Small intestine (tissue), 7 donors: ENCODE results near the gene IL22RA2. TPM values are rescaled to one million over a fixed set of nuclear protein-coding genes. Genes with fewer than 3 reads are reported as not detected.

Experiments
- DNase-seq, 2 donors: peaks; one replicate each; pipeline versions ENCODE4 v3.0.0 to v3.0.0-alpha.2; 2013
- FAIRE-seq: peaks from 2 replicates; lab custom pipeline; 2012; peaks lifted over from hg19 to GRCh38; lab: Jason Lieb, UNC
- H3K27ac ChIP-seq, 3 donors: one replicate each; pipeline ENCODE4 v1.5.1; 2013; ENCODE audit warnings: low read length in 2 of 3, mild to moderate bottlenecking in 2 of 3, control low read depth in 1 of 3, inconsistent platforms in 1 of 3, low read depth in 1 of 3, moderate library complexity in 1 of 3
- H3K27me3 ChIP-seq, 3 donors: one replicate each; pipeline ENCODE4 v1.6.1; 2013; ENCODE audit warnings: low read length in 3 of 3, inconsistent platforms in 1 of 3; ENCODE audit not compliant: control insufficient read depth in 3 of 3, insufficient read depth in 3 of 3
- H3K36me3 ChIP-seq, 3 donors: one replicate each; pipeline ENCODE4 v1.6.1; 2013; ENCODE audit warnings: low read length in 3 of 3, inconsistent platforms in 1 of 3, low read depth in 1 of 3, mild to moderate bottlenecking in 1 of 3, moderate library complexity in 1 of 3; ENCODE audit not compliant: control insufficient read depth in 3 of 3, insufficient read depth in 2 of 3
- H3K4me1 ChIP-seq, 3 donors: one replicate each; pipeline ENCODE4 v1.6.1; 2013; ENCODE audit warnings: low read length in 2 of 3, inconsistent platforms in 1 of 3, low read depth in 1 of 3, mild to moderate bottlenecking in 1 of 3, moderate library complexity in 1 of 3; ENCODE audit not compliant: control insufficient read depth in 3 of 3, insufficient read depth in 2 of 3
- H3K4me3 ChIP-seq, 3 donors: one replicate each; pipeline ENCODE4 v1.5.1; 2013; ENCODE audit warnings: low read length in 3 of 3, control low read depth in 1 of 3, inconsistent platforms in 1 of 3, low read depth in 1 of 3, mild to moderate bottlenecking in 1 of 3, moderate library complexity in 1 of 3
- H3K9me3 ChIP-seq, 2 donors: one replicate each; pipeline ENCODE4 v1.6.1; 2013; ENCODE audit warnings: low read depth in 1 of 2, low read length in 1 of 2; ENCODE audit not compliant: control insufficient read depth in 2 of 2, insufficient read depth in 1 of 2
- WGBS, 3 donors: extraction: QIAGEN DNeasy Blood & Tissue Kit; methylation state at CpG; one replicate each; pipeline ENCODE4 v1.1.7; 2013; 5-methylcytosine and 5-hydroxymethylcytosine counted together
- polyA plus RNA-seq, 4 donors: library from polyadenylated mRNA; stranded (reverse) in 3 of 4; unstranded in 1 of 4; fragments of 200-250 nt in 3 of 4; fragments of 120-200 nt in 1 of 4; gene quantifications; one replicate each; pipeline versions ENCODE4 v1.2.1 to v1.2.3, GENCODE V29; 2013
- donor health status: healthy with polysubstance abuse.
- donor health status: control.
- donor health status: control.
- donor health status: Bipolar disorder and iron deficiency.
- donor health status: healthy.

Gene IL22RA2
- polyA plus RNA-seq, 4 donors: 0.01 to 0.41 TPM; not detected in 2

GRCh38 chr6:137191670-137192069, 18.2 kb upstream of the IL22RA2 start:
- no peak for FAIRE-seq
- Histone ChIP-seq H3K27ac (no peak overlapping the region), H3K4me3 (no peak overlapping the region), H3K9me3 (peaks cover 0 to 14% of the 10 kb centered on the region in 2 donors), H3K27me3 (no peaks in the 10 kb centered on the region), H3K36me3 (no peaks in the 10 kb centered on the region), H3K4me1 (no peaks in the 10 kb centered on the region)
- 58 to 97% (median 86%) methylated on average over 1 of the region's 1 CpG for WGBS, 3 donors
- DNase-seq: no peak

DNA sequence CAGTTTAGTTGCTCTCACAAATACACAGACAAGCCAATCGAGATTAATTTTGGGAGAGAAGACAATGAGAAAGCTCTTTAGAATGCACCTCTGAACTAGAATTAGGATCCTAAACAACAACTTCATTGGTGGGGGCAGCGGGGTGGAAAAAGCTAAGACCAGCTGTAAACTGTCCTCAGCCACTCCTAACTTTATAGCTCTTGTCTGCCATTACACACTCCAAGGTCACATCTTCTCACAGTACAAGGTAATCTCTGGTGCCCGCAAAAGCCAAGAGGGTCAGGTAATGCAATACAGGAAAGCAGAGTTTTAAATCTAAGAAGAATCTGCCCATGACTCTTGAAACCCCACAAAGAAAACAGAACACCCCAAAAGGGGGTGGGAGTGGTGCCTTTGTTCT, 17.8 kb upstream of the IL22RA2 start:
- 71 to 82% (median 79%) methylated on average over 3 of the region's 3 CpGs for WGBS, 3 donors
- peaks cover 0 to 16% of the 10 kb centered on the region in 2 donors for H3K9me3 ChIP-seq
- no peaks in the 10 kb centered on the region for H3K4me1 ChIP-seq
- no peaks in the 10 kb centered on the region for H3K27me3 ChIP-seq
- DNase-seq (no peak), FAIRE-seq (no peak)
- no peaks in the 10 kb centered on the region for H3K36me3 ChIP-seq
- H3K27ac ChIP-seq: no peak overlapping the region
- no peak overlapping the region for H3K4me3 ChIP-seq

DNA sequence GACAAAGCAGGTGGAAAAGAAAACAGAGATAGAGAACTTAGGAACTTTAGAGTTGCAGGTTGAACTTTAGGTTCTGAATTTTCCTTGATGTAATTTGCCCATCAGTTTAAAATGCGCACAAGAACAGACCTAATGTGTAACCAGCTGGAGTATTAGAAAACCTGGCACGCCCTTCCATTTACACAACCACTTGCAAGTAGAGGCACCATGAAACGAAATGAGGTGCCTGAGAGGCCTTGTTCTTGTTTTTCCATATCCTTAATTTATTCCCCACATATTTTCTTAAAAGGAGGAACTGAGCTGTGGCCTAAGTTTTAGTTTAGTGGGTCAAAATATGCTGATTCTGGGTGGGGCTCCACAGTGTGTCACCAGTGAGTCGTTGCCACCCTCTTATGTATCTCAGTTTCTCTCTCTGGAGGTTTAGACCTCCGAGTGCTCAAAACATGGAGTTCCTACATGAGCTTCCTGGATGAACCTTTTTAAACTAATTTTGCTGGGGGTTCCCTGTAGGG, 17.2 kb upstream of the IL22RA2 start:
- Histone ChIP-seq H3K36me3 (no peaks in the 10 kb centered on the region), H3K9me3 (peaks cover 1 to 22% of the 10 kb centered on the region in 2 donors), H3K27me3 (no peaks in the 10 kb centered on the region), H3K4me1 (no peaks in the 10 kb centered on the region), H3K4me3 (no peak overlapping the region), H3K27ac (no peak overlapping the region)
- no peak for DNase-seq
- 81 to 87% (median 87%) methylated on average over 5 of the region's 5 CpGs for WGBS, 3 donors
- FAIRE-seq: no peak

GRCh38 chr6:137188855-137189254, 15.4 kb upstream of the IL22RA2 start:
- Histone ChIP-seq H3K4me3 (no peak overlapping the region), H3K27me3 (no peaks in the 10 kb centered on the region), H3K36me3 (no peaks in the 10 kb centered on the region), H3K4me1 (no peaks in the 10 kb centered on the region), H3K27ac (no peak overlapping the region), H3K9me3 (peaks cover 1 to 39% of the 10 kb centered on the region in 2 donors)
- DNase-seq (no peak), FAIRE-seq (no peak)
- WGBS, 3 donors: 91 to 94% (median 93%) methylated on average over 5 of the region's 5 CpGs

DNA sequence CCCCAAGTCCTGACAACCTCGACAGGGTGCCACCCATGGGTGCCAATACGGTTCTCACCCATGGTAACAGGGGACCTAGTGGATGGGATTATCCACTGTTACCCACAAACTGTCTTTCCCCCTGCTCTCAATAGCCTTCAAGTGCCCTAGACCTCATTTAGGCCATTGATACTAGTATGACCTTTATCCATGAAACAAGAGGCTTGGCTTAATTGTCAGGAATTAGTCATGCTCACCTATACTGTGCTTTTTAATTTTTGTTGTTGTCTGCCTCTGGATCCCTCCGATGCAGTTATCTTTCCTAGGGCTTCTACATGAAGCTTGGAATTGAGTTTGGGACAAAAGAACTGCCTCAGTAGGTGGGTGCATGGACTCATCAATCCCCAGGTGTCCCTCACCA, 11.8 kb upstream of the IL22RA2 start:
- DNase-seq (no peak), FAIRE-seq (no peak)
- WGBS, 3 donors: 88 to 94% (median 92%) methylated on average over 3 of the region's 3 CpGs
- H3K36me3 ChIP-seq: no peaks in the 10 kb centered on the region
- no peaks in the 10 kb centered on the region for H3K27me3 ChIP-seq
- H3K9me3 ChIP-seq: peaks cover 1 to 48% of the 10 kb centered on the region in 2 donors
- H3K4me1 ChIP-seq: no peaks in the 10 kb centered on the region
- no peak overlapping the region for H3K4me3 ChIP-seq
- H3K27ac ChIP-seq: no peak overlapping the region

DNA sequence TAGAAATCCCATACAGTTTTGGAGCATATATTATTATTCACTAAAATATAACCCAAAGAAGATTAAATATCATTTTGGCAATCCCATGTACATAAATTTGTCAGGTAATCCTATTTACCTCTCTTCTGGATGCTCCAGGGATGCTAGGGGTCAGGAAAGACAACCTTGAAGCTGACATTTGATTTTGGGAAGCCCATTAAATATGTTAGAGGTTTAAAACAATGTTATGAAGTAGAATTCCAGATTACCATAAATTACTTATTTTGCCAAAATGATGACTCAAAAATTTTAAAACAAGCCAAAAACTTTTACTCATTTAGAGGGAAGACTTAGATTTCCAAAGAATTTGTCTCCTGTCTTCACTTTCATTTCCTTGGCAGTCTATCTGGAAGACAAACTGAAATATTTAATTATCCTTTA, 9.2 kb upstream of the IL22RA2 start:
- Histone ChIP-seq H3K36me3 (no peaks in the 10 kb centered on the region), H3K9me3 (peaks cover 1 to 52% of the 10 kb centered on the region in 2 donors), H3K4me1 (no peaks in the 10 kb centered on the region), H3K27me3 (no peaks in the 10 kb centered on the region), H3K4me3 (no peak overlapping the region), H3K27ac (no peak overlapping the region)
- FAIRE-seq: no peak
- no peak for DNase-seq

- 73 to 81% (median 74%) methylated on average over 3 of the region's 3 CpGs for WGBS, 3 donors
- H3K9me3 ChIP-seq: peaks cover 1 to 48% of the 10 kb centered on the region in 2 donors
- H3K4me3 ChIP-seq: no peak overlapping the region
- no peaks in the 10 kb centered on the region for H3K36me3 ChIP-seq
- no peak for DNase-seq
- H3K27me3 ChIP-seq: no peaks in the 10 kb centered on the region
- H3K27ac ChIP-seq: no peak overlapping the region
- H3K4me1 ChIP-seq: no peaks in the 10 kb centered on the region
- FAIRE-seq: no peak
Measured at GRCh38 chr6:137181891-137182653, 8.6 kb upstream of the IL22RA2 start.

DNA sequence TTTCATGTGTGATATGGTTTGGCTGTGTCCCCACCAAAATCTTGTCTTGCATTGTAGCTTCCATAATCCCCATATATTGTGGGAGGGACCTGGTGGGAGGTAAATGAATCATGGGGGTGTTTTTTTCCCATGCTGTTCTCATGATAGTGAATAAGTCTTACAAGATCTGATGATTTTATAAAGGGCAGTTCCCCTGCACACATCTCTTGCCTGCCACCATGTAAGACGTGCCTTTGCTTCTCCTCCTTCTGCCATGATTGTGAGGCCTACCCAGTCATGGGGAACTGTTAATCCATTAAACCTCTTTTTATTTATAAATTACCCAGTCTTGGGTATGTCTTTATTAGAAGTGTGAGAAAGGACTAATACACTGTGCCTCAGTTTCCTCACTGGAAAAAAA, 4.2 kb upstream of the IL22RA2 start:
- no peak for FAIRE-seq

More for the DNA sequence above, 4.2 kb upstream of the IL22RA2 start:
- H3K27me3 ChIP-seq: no peaks in the 10 kb centered on the region
- peaks cover 0 to 22% of the 10 kb centered on the region in 2 donors for H3K9me3 ChIP-seq
- H3K36me3 ChIP-seq: no peaks in the 10 kb centered on the region
- H3K4me3 ChIP-seq: no peak overlapping the region
- H3K27ac ChIP-seq: no peak overlapping the region
- no peaks in the 10 kb centered on the region for H3K4me1 ChIP-seq
- no peak for DNase-seq
- 83 to 100% (median 90%) methylated on average over 1 of the region's 1 CpG for WGBS, 3 donors
